Muscle of leg (tissue), 11 donors: ENCODE measurements around the gene ESRRA. TPM values are rescaled to one million over a fixed set of nuclear protein-coding genes. Genes with fewer than 3 reads are reported as not detected.

Source experiments
- DNase-seq: peaks from one replicate; pipeline ENCODE4 v3.0.0; 2013
- H3K27ac ChIP-seq: one replicate; pipeline ENCODE4 v1.5.1; 2013; ENCODE audit warnings: mild to moderate bottlenecking, low read length, control low read depth
- H3K27me3 ChIP-seq: one replicate; pipeline ENCODE4 v1.6.1; 2013; ENCODE audit warnings: low read length; ENCODE audit not compliant: control insufficient read depth, insufficient read depth
- H3K36me3 ChIP-seq: one replicate; pipeline ENCODE4 v1.6.1; 2013; ENCODE audit warnings: low read length; ENCODE audit not compliant: control insufficient read depth, insufficient read depth
- H3K4me1 ChIP-seq: one replicate; pipeline ENCODE4 v1.6.1; 2013; ENCODE audit warnings: low read length; ENCODE audit not compliant: control insufficient read depth, insufficient read depth
- H3K4me3 ChIP-seq: one replicate; pipeline ENCODE4 v1.5.1; 2013; ENCODE audit warnings: low read length, control low read depth
- H3K9me3 ChIP-seq: replicated peaks from 2 replicates; pipeline ENCODE4 v1.6.1; 2013; ENCODE audit warnings: low read depth, low read length; ENCODE audit not compliant: control insufficient read depth
- WGBS: methylation state at CpG from one replicate; pipeline ENCODE4 v1.1.5; 2013; ENCODE audit warnings: missing lambda C conversion rate; ENCODE audit not compliant: insufficient coverage; 5-methylcytosine and 5-hydroxymethylcytosine counted together
- polyA plus RNA-seq, 8 donors: library from polyadenylated mRNA; unstranded; fragments of 120-200 nt; gene quantifications; one replicate each; pipeline versions ENCODE4 v1.2.1 to v1.2.3, GENCODE V29; 2013; ENCODE audit warnings: inconsistent platforms in 1 of 8, low replicate concordance in 1 of 8; ENCODE audit not compliant: insufficient read length in 8 of 8, insufficient read depth in 1 of 8
- total RNA-seq: library from RNA; stranded (reverse); fragments of 120-200 nt; gene quantifications from one replicate; pipeline ENCODE4 v1.2.4, GENCODE V29; 2013

ESRRA gene
- total and polyA plus RNA-seq, 9 donors: 26.1 to 35.9 (median 30.1) TPM

GRCh38 chr11:64263021-64263946 is 42.0 kb upstream of the ESRRA start:
- H3K27ac ChIP-seq: no peak overlapping the region
- no peak overlapping the region for H3K4me3 ChIP-seq
- peaks cover 79% of the 10 kb centered on the region for H3K36me3 ChIP-seq
- no peaks in the 10 kb centered on the region for H3K9me3 ChIP-seq
- WGBS: 61% methylated on average over 18 of the region's 29 CpGs
- DNase-seq: no peak
- H3K4me1 ChIP-seq: peaks cover 13% of the 10 kb centered on the region
- no peaks in the 10 kb centered on the region for H3K27me3 ChIP-seq

GRCh38 chr11:64263947-64264317 is 41.4 kb upstream of the ESRRA start:
- peaks cover 72% of the 10 kb centered on the region for H3K36me3 ChIP-seq
- H3K27me3 ChIP-seq: no peaks in the 10 kb centered on the region
- H3K4me1 ChIP-seq: peaks cover 19% of the 10 kb centered on the region
- H3K4me3 ChIP-seq: no peak overlapping the region
- WGBS: 88% methylated on average over 5 of the region's 8 CpGs
- no peaks in the 10 kb centered on the region for H3K9me3 ChIP-seq
- no peak overlapping the region for H3K27ac ChIP-seq
- DNase-seq: no peak

GRCh38 chr11:64264371-64264852 is 40.9 kb upstream of the ESRRA start:
- Histone ChIP-seq H3K4me1 (peaks cover 23% of the 10 kb centered on the region), H3K27me3 (no peaks in the 10 kb centered on the region), H3K27ac (no peak overlapping the region), H3K36me3 (peaks cover 68% of the 10 kb centered on the region), H3K4me3 (no peak overlapping the region), H3K9me3 (no peaks in the 10 kb centered on the region)
- WGBS: 74% methylated on average over 9 of the region's 10 CpGs
- no peak for DNase-seq

GRCh38 chr11:64265176-64266160 is 39.9 kb upstream of the ESRRA start:
- Histone ChIP-seq H3K4me1 (peaks cover 23% of the 10 kb centered on the region), H3K36me3 (peaks cover 58% of the 10 kb centered on the region), H3K4me3 (no peak overlapping the region), H3K27me3 (no peaks in the 10 kb centered on the region), H3K9me3 (no peaks in the 10 kb centered on the region), H3K27ac (no peak overlapping the region)
- 88% methylated on average over 33 of the region's 35 CpGs for WGBS
- DNase-seq: no peak

- DNase-seq: no peak
- H3K27ac ChIP-seq: no peak overlapping the region
- peaks cover 52% of the 10 kb centered on the region for H3K36me3 ChIP-seq
Observed at GRCh38 chr11:64266339-64266738, 39.0 kb upstream of the ESRRA start.

GRCh38 chr11:64267207-64267945 is 37.9 kb upstream of the ESRRA start:
- no peak for DNase-seq
- H3K4me3 ChIP-seq: no peak overlapping the region
- peaks cover 34% of the 10 kb centered on the region for H3K4me1 ChIP-seq
- H3K36me3 ChIP-seq: peaks cover 45% of the 10 kb centered on the region
- H3K27me3 ChIP-seq: no peaks in the 10 kb centered on the region
- no peaks in the 10 kb centered on the region for H3K9me3 ChIP-seq
- peak overlapping the region; percentile 13 for H3K27ac ChIP-seq
- WGBS: 83% methylated on average over 14 of the region's 27 CpGs

More at GRCh38 chr11:64266339-64266738, 39.0 kb upstream of the ESRRA start:
- no peaks in the 10 kb centered on the region for H3K9me3 ChIP-seq
- H3K27me3 ChIP-seq: no peaks in the 10 kb centered on the region
- H3K4me3 ChIP-seq: no peak overlapping the region
- peaks cover 25% of the 10 kb centered on the region for H3K4me1 ChIP-seq
- WGBS: 77% methylated on average over 13 of the region's 15 CpGs

GRCh38 chr11:64268025-64268892 is 37.1 kb upstream of the ESRRA start:
- peak; percentile 59 for DNase-seq
- WGBS: 64% methylated on average over 20 of the region's 23 CpGs
- H3K36me3 ChIP-seq: peaks cover 38% of the 10 kb centered on the region
- peaks cover 37% of the 10 kb centered on the region for H3K4me1 ChIP-seq
- H3K4me3 ChIP-seq: peak overlapping the region; percentile 80
- H3K27me3 ChIP-seq: no peaks in the 10 kb centered on the region
- peak overlapping the region; percentile 100 for H3K27ac ChIP-seq
- H3K9me3 ChIP-seq: no peaks in the 10 kb centered on the region

GRCh38 chr11:64268893-64269539 is 36.3 kb upstream of the ESRRA start:
- Histone ChIP-seq H3K9me3 (no peaks in the 10 kb centered on the region), H3K27me3 (no peaks in the 10 kb centered on the region), H3K4me1 (peaks cover 37% of the 10 kb centered on the region), H3K36me3 (peaks cover 39% of the 10 kb centered on the region), H3K4me3 (peak overlapping the region; percentile 80), H3K27ac (peak overlapping the region; percentile 100)
- WGBS: under 1% methylated on average over 33 of the region's 34 CpGs
- peak; percentile 69 for DNase-seq
